GM12873 (cell line): ENCODE measurements around the gene SH3RF3.

Source experiments
- CTCF ChIP-seq: IDR thresholded peaks from 2 replicates; pipeline ENCODE4 v1.5.1; 2012; ENCODE audit warnings: low read depth, mild to moderate bottlenecking, moderate library complexity, low read length, control low read depth; ENCODE audit not compliant: insufficient read depth; ENCODE audit errors: missing control alignments

The SH3RF3 gene

GRCh38 chr2:109452318-109453305 is 323.6 kb downstream of the SH3RF3 start:
- TF ChIP-seq CTCF: no peak

GRCh38 chr2:109453371-109453995 is 324.5 kb downstream of the SH3RF3 start:
- TF ChIP-seq CTCF: no peak

GRCh38 chr2:109454304-109454703 is 325.3 kb downstream of the SH3RF3 start:
- TF ChIP-seq CTCF: no peak

GRCh38 chr2:109454765-109455394 is 325.9 kb downstream of the SH3RF3 start:
- TF ChIP-seq CTCF: no peak

- TF ChIP-seq CTCF: no peak
Measured at GRCh38 chr2:109455731-109456691, 327.0 kb downstream of the SH3RF3 start.

- TF ChIP-seq CTCF: no peak
Measured at GRCh38 chr2:109456776-109457175, 327.8 kb downstream of the SH3RF3 start.
